ENCODE results near the gene LAPTM4A. TPM values are rescaled to one million over a fixed set of nuclear protein-coding genes. Genes with fewer than 3 reads are reported as not detected.

Gene LAPTM4A
- total RNA-seq, 1 donor from 2014 or later, result 241 TPM

- Mint-ChIP-seq H3K4me3 (ENCODE audit: low read depth) (peak overlapping the region; percentile 69), H3K27ac (peak overlapping the region; percentile 81), H3K27me3 (peaks cover 46% of the 10 kb centered on the region), H3K9me3 (ENCODE audit: low read depth) (peaks cover 3% of the 10 kb centered on the region), H3K36me3 (ENCODE audit: insufficient read depth) (no peaks in the 10 kb centered on the region), H3K4me1 (ENCODE audit: low read depth) (peaks cover 8% of the 10 kb centered on the region)
- no peak for TF ChIP-seq CTCF (IDR thresholded peaks at IDR 0.05; ENCODE audit: unreplicated experiment)
- DNase-seq (ENCODE audit: low spot score, unreplicated experiment), result no peak
These were observed 38.1 kb downstream of the LAPTM4A start for GRCh38 chr2:20013126-20013849.

- no peak for TF ChIP-seq CTCF (IDR thresholded peaks at IDR 0.05; ENCODE audit: unreplicated experiment)
- Mint-ChIP-seq H3K36me3 (ENCODE audit: insufficient read depth) (no peaks in the 10 kb centered on the region), H3K9me3 (ENCODE audit: low read depth) (peaks cover 3% of the 10 kb centered on the region), H3K27me3 (peaks cover 48% of the 10 kb centered on the region), H3K4me1 (ENCODE audit: low read depth) (peaks cover 8% of the 10 kb centered on the region), H3K4me3 (ENCODE audit: low read depth) (peak within 1 kb of the TSS; percentile 69), H3K27ac (peak within 1 kb of the TSS; percentile 81)
- peak; percentile 68 for DNase-seq (ENCODE audit: low spot score, unreplicated experiment)
These were observed 38.9 kb downstream of the LAPTM4A start, which contains the start of gene MATN3 for GRCh38 chr2:20012282-20013125. MATN3 (minus strand) TSS chr2:20012668; CDS start chr2:20012631, 37 bp downstream.

- Mint-ChIP-seq H3K27ac (peak overlapping the region; percentile 73), H3K4me3 (ENCODE audit: low read depth) (peak overlapping the region; percentile 69)
These were observed 39.5 kb downstream of the LAPTM4A start for GRCh38 chr2:20012032-20012281.

GRCh38 chr2:20011276-20012031 lies 40.0 kb downstream of the LAPTM4A start:
- DNase-seq (ENCODE audit: low spot score, unreplicated experiment), result no peak
- Mint-ChIP-seq H3K9me3 (ENCODE audit: low read depth) (peaks cover 3% of the 10 kb centered on the region), H3K36me3 (ENCODE audit: insufficient read depth) (no peaks in the 10 kb centered on the region), H3K27ac (peak overlapping the region; percentile 73), H3K4me1 (ENCODE audit: low read depth) (peaks cover 8% of the 10 kb centered on the region), H3K27me3 (peaks cover 49% of the 10 kb centered on the region), H3K4me3 (ENCODE audit: low read depth) (peak overlapping the region; percentile 69)
- TF ChIP-seq CTCF (IDR thresholded peaks at IDR 0.05; ENCODE audit: unreplicated experiment), result no peak

More at GRCh38 chr2:20012032-20012281, 39.5 kb downstream of the LAPTM4A start:
- Mint-ChIP-seq H3K4me1 (ENCODE audit: low read depth) (peaks cover 8% of the 10 kb centered on the region), H3K9me3 (ENCODE audit: low read depth) (peaks cover 3% of the 10 kb centered on the region), H3K27me3 (peaks cover 49% of the 10 kb centered on the region), H3K36me3 (ENCODE audit: insufficient read depth) (no peaks in the 10 kb centered on the region)
- no peak for DNase-seq (ENCODE audit: low spot score, unreplicated experiment)
- TF ChIP-seq CTCF (IDR thresholded peaks at IDR 0.05; ENCODE audit: unreplicated experiment), result no peak

- peaks cover 37% of the 10 kb centered on the region for H3K27me3 Mint-ChIP-seq
- no peaks in the 10 kb centered on the region for H3K36me3 Mint-ChIP-seq (ENCODE audit: insufficient read depth)
- H3K4me1 Mint-ChIP-seq (ENCODE audit: low read depth), result peaks cover 10% of the 10 kb centered on the region
- TF ChIP-seq CTCF (IDR thresholded peaks at IDR 0.05; ENCODE audit: unreplicated experiment), result no peak
- no peaks in the 10 kb centered on the region for H3K9me3 Mint-ChIP-seq (ENCODE audit: low read depth)
- no peak overlapping the region for H3K27ac Mint-ChIP-seq
- no peak overlapping the region for H3K4me3 Mint-ChIP-seq (ENCODE audit: low read depth)
- no peak for DNase-seq (ENCODE audit: low spot score, unreplicated experiment)
These were observed 42.7 kb downstream of the LAPTM4A start for GRCh38 chr2:20008703-20009102.
